OCI-LY7 (cell line): ENCODE measurements around the gene HMG20A.

Source experiments
- EZH2phosphoT487 ChIP-seq: fragments of 200-600 bp; sonication (generic); IDR thresholded peaks from 2 replicates; pipeline ENCODE4 v1.6.1; 2018; ENCODE audit warnings: low read depth, borderline replicate concordance, mild to moderate bottlenecking, mixed run types, antibody characterized with exemption, low read length, moderate library complexity, mixed read lengths
- TF ChIP-seq, protein P1 (sequence below): fragments of 200-600 bp; sonication (generic); conservative IDR thresholded peaks from 2 replicates; pipeline ENCODE4 v1.5.1; 2014; ENCODE audit warnings: mild to moderate bottlenecking, antibody characterized with exemption, low read length, moderate library complexity, mixed read lengths

DNA sequence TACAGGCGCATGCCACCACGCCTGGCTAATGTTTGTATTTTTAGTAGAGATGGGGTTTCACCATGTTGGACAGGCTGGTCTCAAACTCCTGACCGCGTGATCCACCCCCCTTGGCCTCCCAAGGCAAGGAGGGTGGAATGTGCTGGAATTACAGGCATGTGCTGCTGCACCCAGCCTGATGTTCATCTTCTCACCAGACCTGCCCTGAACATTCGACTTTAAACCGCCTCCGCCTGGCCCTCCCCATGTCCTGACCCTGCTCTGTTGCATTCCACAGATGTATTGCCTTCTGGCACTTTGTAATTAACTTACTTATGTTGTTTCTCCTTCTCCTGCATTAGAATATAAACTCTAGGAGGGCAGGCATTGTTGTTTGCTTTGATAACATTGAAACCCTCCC lies 109.9 kb downstream of the HMG20A start:
- TF ChIP-seq, protein P1, sequence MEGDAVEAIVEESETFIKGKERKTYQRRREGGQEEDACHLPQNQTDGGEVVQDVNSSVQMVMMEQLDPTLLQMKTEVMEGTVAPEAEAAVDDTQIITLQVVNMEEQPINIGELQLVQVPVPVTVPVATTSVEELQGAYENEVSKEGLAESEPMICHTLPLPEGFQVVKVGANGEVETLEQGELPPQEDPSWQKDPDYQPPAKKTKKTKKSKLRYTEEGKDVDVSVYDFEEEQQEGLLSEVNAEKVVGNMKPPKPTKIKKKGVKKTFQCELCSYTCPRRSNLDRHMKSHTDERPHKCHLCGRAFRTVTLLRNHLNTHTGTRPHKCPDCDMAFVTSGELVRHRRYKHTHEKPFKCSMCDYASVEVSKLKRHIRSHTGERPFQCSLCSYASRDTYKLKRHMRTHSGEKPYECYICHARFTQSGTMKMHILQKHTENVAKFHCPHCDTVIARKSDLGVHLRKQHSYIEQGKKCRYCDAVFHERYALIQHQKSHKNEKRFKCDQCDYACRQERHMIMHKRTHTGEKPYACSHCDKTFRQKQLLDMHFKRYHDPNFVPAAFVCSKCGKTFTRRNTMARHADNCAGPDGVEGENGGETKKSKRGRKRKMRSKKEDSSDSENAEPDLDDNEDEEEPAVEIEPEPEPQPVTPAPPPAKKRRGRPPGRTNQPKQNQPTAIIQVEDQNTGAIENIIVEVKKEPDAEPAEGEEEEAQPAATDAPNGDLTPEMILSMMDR: no peak
- no peak for TF ChIP-seq EZH2phosphoT487
